ENCODE data around the gene HSF4.

The HSF4 gene

GRCh38 chr16:67115639-67116038, 48.9 kb upstream of the HSF4 start:
- ChIA-PET POLR2A (interaction anchor here (0.5 kb wide), 1 partner anchor 40 kb away, joined by 4 read pairs; no protein-coding TSS in a partner anchor), CTCF (interaction anchor here (0.7 to 2.0 kb wide), 4 partner anchors 10 to 159 kb away, joined by 3 to 6 read pairs (median 4); no protein-coding TSS in a partner anchor)
- H3K27ac ChIP-seq (ENCODE audit: extremely low read depth, low read depth, low read length) = no peak overlapping the region

GRCh38 chr16:67116388-67117311, 47.9 kb upstream of the HSF4 start:
- no peaks in the 10 kb centered on the region for H3K9me3 ChIP-seq (ENCODE audit: control insufficient read depth, insufficient read depth, low read depth, low read length)
- no peak overlapping the region for H3K4me3 ChIP-seq (ENCODE audit: low read depth, low read length)
- ChIA-PET CTCF (interaction anchor here (0.7 to 2.0 kb wide), 4 partner anchors 11 to 160 kb away, joined by 3 to 6 read pairs (median 4); no protein-coding TSS in a partner anchor), POLR2A (interaction anchor here (0.7 kb wide), 1 partner anchor 39 kb away, joined by 3 read pairs; no protein-coding TSS in a partner anchor)
- TF ChIP-seq EGR2 (tag by site-specific recombination; IDR thresholded peaks at IDR 0.05; ENCODE audit: low read depth) = 0 out of 2 replicates have a peak, but pooled peaks have one; percentile 6
- TF ChIP-seq ZNF362 (tag by site-specific recombination; IDR thresholded peaks at IDR 0.05) = 0 out of 2 replicates have a peak, but pooled peaks have one; percentile 19
- no peak for TF ChIP-seq KLF16 (tag by site-specific recombination; IDR thresholded peaks at IDR 0.05)
- TF ChIP-seq GLI2 (tag by site-specific recombination; IDR thresholded peaks at IDR 0.05; ENCODE audit: borderline replicate concordance, low read depth) = no peak
- TF ChIP-seq ZNF629 (tag by site-specific recombination; IDR thresholded peaks at IDR 0.05) = no peak
- no peak for TF ChIP-seq ZNF513 (tag by site-specific recombination; IDR thresholded peaks at IDR 0.05)
- no peak for TF ChIP-seq ZNF121 (tag by site-specific recombination; IDR thresholded peaks at IDR 0.05)
- no peak for TF ChIP-seq OSR2 (tag by site-specific recombination; IDR thresholded peaks at IDR 0.05)
- TF ChIP-seq ZNF76 (tag by site-specific recombination; IDR thresholded peaks at IDR 0.05; ENCODE audit: borderline replicate concordance, low read depth) = no peak
- peaks cover 2 to 45% of the 10 kb centered on the region in 2 experiments for H3K36me3 ChIP-seq (ENCODE audit: control insufficient read depth in 2 of 2, insufficient read depth in 1 of 2, low read length in 2 of 2)
- H3K27ac ChIP-seq (ENCODE audit: extremely low read depth, low read depth, low read length) = no peak overlapping the region
- H3K4me1 ChIP-seq (ENCODE audit: control insufficient read depth, insufficient read depth, low read length) = no peaks in the 10 kb centered on the region

More at GRCh38 chr16:67115639-67116038, 48.9 kb upstream of the HSF4 start:
- no peak overlapping the region for H3K4me3 ChIP-seq (ENCODE audit: low read depth, low read length)
- H3K9me3 ChIP-seq (ENCODE audit: control insufficient read depth, insufficient read depth, low read depth, low read length) = no peaks in the 10 kb centered on the region
- peaks cover 3% of the 10 kb centered on the region; the same call in 1 of the 2 replicates for H3K4me1 ChIP-seq (ENCODE audit: control insufficient read depth, insufficient read depth, low read length)
- TF ChIP-seq RBAK (tag by site-specific recombination; IDR thresholded peaks at IDR 0.05) = no peak
- no peak for TF ChIP-seq GLI4 (tag by site-specific recombination; IDR thresholded peaks at IDR 0.05)
- no peak for TF ChIP-seq ZNF148 (tag by site-specific recombination; IDR thresholded peaks at IDR 0.05; ENCODE audit: borderline replicate concordance)
- no peak for TF ChIP-seq ZSCAN4 (tag by site-specific recombination; IDR thresholded peaks at IDR 0.05)
- no peak for TF ChIP-seq ZNF155 (tag by site-specific recombination; IDR thresholded peaks at IDR 0.05)
- no peak for TF ChIP-seq OVOL3 (tag by site-specific recombination; IDR thresholded peaks at IDR 0.05)
- no peak for TF ChIP-seq ZNF791 (tag by site-specific recombination; IDR thresholded peaks at IDR 0.05)
- TF ChIP-seq GLI2 (tag by site-specific recombination; IDR thresholded peaks at IDR 0.05; ENCODE audit: borderline replicate concordance, low read depth) = no peak
- TF ChIP-seq ZNF114 (tag by site-specific recombination; IDR thresholded peaks at IDR 0.05) = no peak
- H3K36me3 ChIP-seq (ENCODE audit: control insufficient read depth in 2 of 2, insufficient read depth in 1 of 2, low read length in 2 of 2) = peaks cover 0 to 46% of the 10 kb centered on the region in 2 experiments
